Progenitor cell of endocrine pancreas (in vitro differentiated cells): ENCODE measurements around the gene HRG. TPM values are rescaled to one million over a fixed set of nuclear protein-coding genes. Genes with fewer than 3 reads are reported as not detected.
"Not testable (repeated sequence)": the region's sequence is repeated elsewhere in the genome, so short reads cannot be mapped to it uniquely, and the experiment has no call there.

Source experiments
- DNase-seq: peaks from one replicate; pipeline ENCODE4 v3.0.0; 2021; ENCODE audit warnings: low spot score; ENCODE audit not compliant: unreplicated experiment
- H3K27ac Mint-ChIP-seq: 2 replicates; pipeline ENCODE4 v1.8.0; 2021; ENCODE audit warnings: mild to moderate bottlenecking, moderate library complexity, mixed read lengths
- H3K27me3 Mint-ChIP-seq: 2 replicates; pipeline ENCODE4 v1.8.0; 2021; ENCODE audit warnings: mixed read lengths
- H3K36me3 Mint-ChIP-seq: 2 replicates; pipeline ENCODE4 v1.8.0; 2022; ENCODE audit warnings: mixed read lengths; ENCODE audit not compliant: insufficient read depth
- H3K4me1 Mint-ChIP-seq: 2 replicates; pipeline ENCODE4 v1.8.0; 2021; ENCODE audit warnings: low read depth, mixed read lengths
- H3K4me3 Mint-ChIP-seq: 2 replicates; pipeline ENCODE4 v1.8.0; 2021; ENCODE audit warnings: low read depth, mild to moderate bottlenecking, moderate library complexity, mixed read lengths
- H3K9me3 Mint-ChIP-seq: 2 replicates; pipeline ENCODE4 v1.8.0; 2021; ENCODE audit warnings: low read depth, mixed read lengths
- CTCF ChIP-seq: fragments of 200-600 bp; sonication (generic); IDR thresholded peaks from one replicate; pipeline ENCODE4 v1.5.0; 2021; ENCODE audit warnings: antibody characterized with exemption, mild to moderate bottlenecking; ENCODE audit not compliant: unreplicated experiment
- total RNA-seq: library from RNA; stranded (reverse); gene quantifications from 2 replicates; pipeline ENCODE4 v1.2.1, GENCODE V29; 2021

The HRG gene
- total RNA-seq, 1 donor from 2014 or later: not detected

- H3K9me3 Mint-ChIP-seq: no peaks in the 10 kb centered on the region
- no peaks in the 10 kb centered on the region for H3K36me3 Mint-ChIP-seq
- no peak overlapping the region for H3K4me3 Mint-ChIP-seq
- H3K4me1 Mint-ChIP-seq: peaks cover 4% of the 10 kb centered on the region
- no peak for TF ChIP-seq CTCF
- H3K27me3 Mint-ChIP-seq: peaks cover 21% of the 10 kb centered on the region
- no peak for DNase-seq
- H3K27ac Mint-ChIP-seq: no peak overlapping the region
These were observed 31.7 kb downstream of the HRG start for GRCh38 chr3:186697510-186697909.

DNA sequence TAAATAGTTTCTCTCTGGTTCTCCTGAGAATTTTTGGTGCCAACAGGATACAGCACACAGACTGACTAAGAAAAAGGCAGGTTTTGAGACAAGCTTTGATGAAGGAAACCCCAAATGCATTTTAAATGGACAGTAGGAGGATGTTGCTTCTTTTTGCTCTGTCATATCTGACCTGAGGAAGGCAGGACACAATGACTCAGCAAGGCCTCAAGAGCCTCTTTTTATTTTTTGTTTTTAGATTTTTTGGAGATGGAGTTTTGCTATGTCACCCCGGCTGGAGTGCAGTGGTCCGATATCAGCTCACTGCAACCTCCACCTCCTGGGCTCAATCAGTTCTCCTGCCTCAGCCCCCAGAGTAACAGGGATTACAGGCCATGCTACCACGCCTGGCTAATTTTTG lies 34.5 kb downstream of the HRG start:
- Mint-ChIP-seq H3K4me1 (no peaks in the 10 kb centered on the region), H3K36me3 (no peaks in the 10 kb centered on the region), H3K4me3 (no peak overlapping the region), H3K27me3 (peaks cover 11% of the 10 kb centered on the region), H3K27ac (no peak overlapping the region), H3K9me3 (no peaks in the 10 kb centered on the region)
- TF ChIP-seq CTCF: no peak
- DNase-seq: no peak

GRCh38 chr3:186702451-186702850 lies 36.6 kb downstream of the HRG start:
- not testable (repeated sequence) for H3K36me3 Mint-ChIP-seq, H3K9me3 Mint-ChIP-seq, H3K4me1 Mint-ChIP-seq, H3K27ac Mint-ChIP-seq, DNase-seq, H3K4me3 Mint-ChIP-seq
- H3K27me3 Mint-ChIP-seq: peaks cover 20% of the 10 kb centered on the region

GRCh38 chr3:186705882-186706780 lies 40.3 kb downstream of the HRG start:
- Mint-ChIP-seq H3K4me3 (no peak overlapping the region), H3K27me3 (peaks cover 21% of the 10 kb centered on the region), H3K36me3 (no peaks in the 10 kb centered on the region), H3K27ac (no peak overlapping the region), H3K9me3 (no peaks in the 10 kb centered on the region), H3K4me1 (no peaks in the 10 kb centered on the region)
- no peak for TF ChIP-seq CTCF
- no peak for DNase-seq

DNA sequence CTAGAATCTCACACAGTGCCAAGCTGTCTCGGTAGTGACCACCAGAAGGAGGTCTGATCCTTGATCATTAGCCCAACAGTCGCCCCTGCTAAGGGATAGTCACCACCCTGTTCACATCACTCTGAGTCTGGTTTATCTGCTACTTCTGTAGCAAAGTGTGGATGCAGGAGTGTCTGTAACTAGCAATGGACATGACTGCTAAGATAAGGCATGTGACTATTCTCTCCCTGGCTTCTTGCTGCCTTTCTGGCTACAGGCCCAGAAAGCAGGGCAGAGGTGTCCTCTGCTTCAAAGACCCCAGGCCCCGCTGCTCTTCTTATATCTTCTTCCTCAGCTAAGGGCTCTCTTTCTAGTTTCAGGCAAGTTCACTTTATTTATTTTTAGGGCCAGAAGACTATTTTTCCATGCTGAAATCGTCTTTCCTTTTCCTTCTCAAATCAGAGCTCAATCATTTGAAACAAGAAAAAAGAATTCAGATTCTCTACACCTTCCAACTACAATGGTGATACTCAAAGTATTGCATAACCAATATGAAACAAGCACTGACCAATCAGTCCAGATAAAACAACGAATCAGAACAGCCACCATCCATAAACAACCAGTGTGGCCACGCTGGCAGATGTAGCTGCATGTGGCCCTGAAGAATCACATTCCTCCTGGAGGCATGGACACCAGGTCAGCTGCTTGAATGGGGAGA lies 43.3 kb downstream of the HRG start:
- Mint-ChIP-seq H3K36me3 (no peaks in the 10 kb centered on the region), H3K4me1 (no peaks in the 10 kb centered on the region), H3K4me3 (no peak overlapping the region), H3K9me3 (no peaks in the 10 kb centered on the region), H3K27me3 (peaks cover 33% of the 10 kb centered on the region), H3K27ac (no peak overlapping the region)
- no peak for TF ChIP-seq CTCF
- DNase-seq: no peak

DNA sequence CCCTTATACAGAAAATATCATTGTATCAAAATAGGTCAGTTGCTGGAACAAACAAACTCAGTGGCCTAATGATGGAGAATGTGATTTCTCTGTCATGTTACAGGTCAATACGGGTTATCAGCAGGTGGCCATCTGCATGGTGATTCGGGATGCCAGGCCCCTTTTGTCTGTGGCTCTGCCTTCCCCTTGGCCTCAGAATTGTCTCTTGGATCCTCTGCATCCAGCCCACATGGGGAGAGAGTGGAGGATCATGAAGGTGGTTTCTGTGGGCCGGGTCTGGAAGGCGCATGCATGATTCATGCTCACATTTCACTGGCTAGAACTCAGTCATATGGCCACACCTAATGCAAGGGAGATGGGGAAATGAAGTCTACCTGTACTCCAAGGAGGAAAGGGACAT lies 44.9 kb downstream of the HRG start:
- H3K9me3 Mint-ChIP-seq, H3K27ac Mint-ChIP-seq, H3K36me3 Mint-ChIP-seq, H3K4me1 Mint-ChIP-seq, H3K4me3 Mint-ChIP-seq, DNase-seq: not testable (repeated sequence)
- H3K27me3 Mint-ChIP-seq: peaks cover 41% of the 10 kb centered on the region
